ENCODE measurements around the gene GMDS. TPM values are rescaled to one million over a fixed set of nuclear protein-coding genes. Genes with fewer than 3 reads are reported as not detected.

The GMDS gene
- total and polyA plus RNA-seq, 2 of the 4 experiments (the other 2 are of a cell fraction): 7.3 to 21.9 TPM

GRCh38 chr6:1832358-1832757, 413.0 kb downstream of the GMDS start (continued):
- no peak for TF ChIP-seq FOS (IDR thresholded peaks at IDR 0.05; ENCODE audit: low read depth, low read length)
- no peak for TF ChIP-seq CEBPB (IDR thresholded peaks at IDR 0.05; ENCODE audit: low read depth, low read length)
- TF ChIP-seq RCOR1 (IDR thresholded peaks at IDR 0.05; ENCODE audit: insufficient replicate concordance, low read length): no peak
- no peak for TF ChIP-seq BHLHE40 (IDR thresholded peaks at IDR 0.05; ENCODE audit: low read depth, low read length)

GRCh38 chr6:1827984-1828793, 417.2 kb downstream of the GMDS start:
- H3K18ac ChIP-seq (ENCODE audit: low read depth, low read length): no peak overlapping the region
- no peaks in the 10 kb centered on the region for H3K4me1 ChIP-seq (ENCODE audit: control insufficient read depth, insufficient read depth, low read length)
- no peak overlapping the region for H2BK5ac ChIP-seq (ENCODE audit: low read depth, low read length, poor library complexity, severe bottlenecking)
- no peaks in the 10 kb centered on the region for H4K20me1 ChIP-seq (ENCODE audit: insufficient read depth, low read length)
- no peak overlapping the region for H3K4me3 ChIP-seq (ENCODE audit: insufficient read depth, low read depth, low read length)
- H2AFZ ChIP-seq (replicated peaks; ENCODE audit: low read length, poor library complexity): no peak overlapping the region
- H3K36me3 ChIP-seq (ENCODE audit: control insufficient read depth, insufficient read depth, low read length): no peaks in the 10 kb centered on the region
- H2AK9ac ChIP-seq (replicated peaks; ENCODE audit: low read depth, low read length, poor library complexity): no peak overlapping the region
- in situ Hi-C loops (cut with MboI; ENCODE audit: low sequenced_read_pairs): no loop called here
- H3K27ac ChIP-seq (ENCODE audit: insufficient read depth, low read length): no peak overlapping the region
- H3K23ac ChIP-seq (ENCODE audit: low read depth, low read length): no peak overlapping the region
- TF ChIP-seq FOS (IDR thresholded peaks at IDR 0.05; ENCODE audit: low read depth, low read length): no peak
- no peak for TF ChIP-seq POLR2A (IDR thresholded peaks at IDR 0.05; ENCODE audit: low read depth, low read length)
- TF ChIP-seq CEBPB (IDR thresholded peaks at IDR 0.05; ENCODE audit: low read depth, low read length): no peak
- TF ChIP-seq, protein P1, sequence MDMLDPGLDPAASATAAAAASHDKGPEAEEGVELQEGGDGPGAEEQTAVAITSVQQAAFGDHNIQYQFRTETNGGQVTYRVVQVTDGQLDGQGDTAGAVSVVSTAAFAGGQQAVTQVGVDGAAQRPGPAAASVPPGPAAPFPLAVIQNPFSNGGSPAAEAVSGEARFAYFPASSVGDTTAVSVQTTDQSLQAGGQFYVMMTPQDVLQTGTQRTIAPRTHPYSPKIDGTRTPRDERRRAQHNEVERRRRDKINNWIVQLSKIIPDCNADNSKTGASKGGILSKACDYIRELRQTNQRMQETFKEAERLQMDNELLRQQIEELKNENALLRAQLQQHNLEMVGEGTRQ (IDR thresholded peaks at IDR 0.05; ENCODE audit: low read depth, low read length): no peak
- H3K79me1 ChIP-seq (ENCODE audit: low read depth in 1 of 2, low read length in 2 of 2): no peaks in the 10 kb centered on the region
- POLR2A ChIA-PET (ENCODE audit: unreplicated experiment): no interaction called here
- H3K4ac ChIP-seq (ENCODE audit: low read depth, low read length): no peak overlapping the region
- no TSS peak for BruUV-seq (replicated peaks)
- peaks cover 2% of the 10 kb centered on the region; the same call in 1 of the 2 replicates for H3K9me3 ChIP-seq (ENCODE audit: control insufficient read depth, insufficient read depth, low read length)
- H2BK15ac ChIP-seq (ENCODE audit: low read depth, low read length): no peak overlapping the region
- peaks cover 4% of the 10 kb centered on the region; the same call in 1 of the 2 replicates for H3K9me1 ChIP-seq (ENCODE audit: insufficient read depth, low read length)
- DNase-seq (no peak), ATAC-seq (ENCODE audit: low read depth) (no peak)
- intact Hi-C loops (cut with micrococcal nuclease): loop anchor here (10.0 kb wide), 1 partner anchor 277 kb away; no protein-coding TSS in a partner anchor
- H3K9ac ChIP-seq (ENCODE audit: low read depth, low read length): no peak overlapping the region
- H4K8ac ChIP-seq (ENCODE audit: low read depth in 2 of 2, low read length in 2 of 2): no peak overlapping the region
- H4K91ac ChIP-seq (ENCODE audit: insufficient read depth, low read depth, low read length): no peak overlapping the region
- no peak overlapping the region for H2BK120ac ChIP-seq (ENCODE audit: low read depth, low read length)
- no peak overlapping the region for H2BK20ac ChIP-seq (ENCODE audit: low read depth, low read length)
- H3K14ac ChIP-seq (replicated peaks; ENCODE audit: low read depth, low read length): no peak overlapping the region
- dilution Hi-C loops (cut with HindIII; ENCODE audit: low sequenced_read_pairs, unreplicated experiment): no loop called here
- no peak overlapping the region for H4K5ac ChIP-seq (ENCODE audit: low read depth, low read length)
- no peak overlapping the region for H2AK5ac ChIP-seq (ENCODE audit: low read depth, low read length)
- no peak overlapping the region for H3K4me2 ChIP-seq (ENCODE audit: low read depth, low read length)
- no peaks in the 10 kb centered on the region for H3K27me3 ChIP-seq (ENCODE audit: control insufficient read depth, insufficient read depth, low read length)
- no peak overlapping the region for H3K56ac ChIP-seq (ENCODE audit: extremely low read depth, insufficient read depth, low read length)
- WGBS, 2 experiments (ENCODE audit: extremely low coverage in 2 of 2, insufficient read length in 1 of 2): no CpG with 5 or more reads among the region's 1 CpG
- CTCF ChIA-PET: no interaction called here
